Measurements from ENCODE around the gene SSH3.

SSH3 gene

DNA sequence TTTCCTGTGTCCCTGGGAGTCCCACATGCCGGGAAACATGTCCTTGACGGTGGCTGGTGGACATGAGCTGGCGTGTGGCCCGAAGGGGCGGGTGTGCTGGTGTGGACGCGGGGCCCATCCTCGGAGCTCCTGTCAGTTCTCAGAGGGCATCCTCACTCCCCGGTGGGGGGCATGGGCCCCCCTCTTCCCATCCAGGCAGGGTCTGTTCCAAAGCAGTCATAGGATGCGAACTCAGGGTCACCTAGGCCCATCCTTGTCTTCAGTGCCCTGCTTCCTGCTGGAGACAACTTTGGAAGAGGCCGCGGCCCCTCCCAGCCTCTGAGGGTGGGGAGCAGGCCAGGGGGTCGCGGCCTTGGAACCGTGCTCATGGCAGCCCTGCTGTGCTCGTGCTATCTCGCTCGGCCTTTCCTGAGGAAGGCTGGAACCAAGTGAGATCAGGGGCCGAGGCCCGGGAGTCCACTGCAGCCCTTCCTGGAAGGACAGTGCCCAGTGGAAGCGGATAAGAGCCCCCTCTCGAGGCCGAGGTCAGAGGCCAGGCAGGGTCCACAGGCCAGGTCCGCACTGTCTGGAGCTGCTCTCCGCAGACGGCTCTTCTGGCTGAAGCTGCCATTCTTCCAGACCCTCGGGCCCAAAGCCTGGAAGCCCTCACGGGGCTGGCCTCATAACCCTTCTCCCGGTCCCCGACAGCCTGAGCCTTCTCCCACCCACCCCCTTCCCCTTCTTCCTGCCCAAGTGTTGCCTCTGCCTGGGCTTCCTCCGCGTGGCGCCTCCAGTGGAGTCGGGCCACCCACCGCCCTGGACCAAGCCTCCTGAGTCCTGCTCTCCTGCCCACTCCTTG lies 28.3 kb upstream of the SSH3 start:
- TF ChIP-seq GABPA (IDR thresholded peaks at IDR 0.05; ENCODE audit: low read depth) (no peak), POLR2AphosphoS5 (IDR thresholded peaks at IDR 0.05; ENCODE audit: low read depth) (peak; percentile 24; the same call in 1 of the 2 replicates), SPI1 (IDR thresholded peaks at IDR 0.05; ENCODE audit: borderline replicate concordance, low read depth) (no peak)
- TF ChIP-seq, protein P1, sequence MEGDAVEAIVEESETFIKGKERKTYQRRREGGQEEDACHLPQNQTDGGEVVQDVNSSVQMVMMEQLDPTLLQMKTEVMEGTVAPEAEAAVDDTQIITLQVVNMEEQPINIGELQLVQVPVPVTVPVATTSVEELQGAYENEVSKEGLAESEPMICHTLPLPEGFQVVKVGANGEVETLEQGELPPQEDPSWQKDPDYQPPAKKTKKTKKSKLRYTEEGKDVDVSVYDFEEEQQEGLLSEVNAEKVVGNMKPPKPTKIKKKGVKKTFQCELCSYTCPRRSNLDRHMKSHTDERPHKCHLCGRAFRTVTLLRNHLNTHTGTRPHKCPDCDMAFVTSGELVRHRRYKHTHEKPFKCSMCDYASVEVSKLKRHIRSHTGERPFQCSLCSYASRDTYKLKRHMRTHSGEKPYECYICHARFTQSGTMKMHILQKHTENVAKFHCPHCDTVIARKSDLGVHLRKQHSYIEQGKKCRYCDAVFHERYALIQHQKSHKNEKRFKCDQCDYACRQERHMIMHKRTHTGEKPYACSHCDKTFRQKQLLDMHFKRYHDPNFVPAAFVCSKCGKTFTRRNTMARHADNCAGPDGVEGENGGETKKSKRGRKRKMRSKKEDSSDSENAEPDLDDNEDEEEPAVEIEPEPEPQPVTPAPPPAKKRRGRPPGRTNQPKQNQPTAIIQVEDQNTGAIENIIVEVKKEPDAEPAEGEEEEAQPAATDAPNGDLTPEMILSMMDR (IDR thresholded peaks at IDR 0.05; ENCODE audit: insufficient read depth, low read length), result no peak
- TF ChIP-seq, protein P2, sequence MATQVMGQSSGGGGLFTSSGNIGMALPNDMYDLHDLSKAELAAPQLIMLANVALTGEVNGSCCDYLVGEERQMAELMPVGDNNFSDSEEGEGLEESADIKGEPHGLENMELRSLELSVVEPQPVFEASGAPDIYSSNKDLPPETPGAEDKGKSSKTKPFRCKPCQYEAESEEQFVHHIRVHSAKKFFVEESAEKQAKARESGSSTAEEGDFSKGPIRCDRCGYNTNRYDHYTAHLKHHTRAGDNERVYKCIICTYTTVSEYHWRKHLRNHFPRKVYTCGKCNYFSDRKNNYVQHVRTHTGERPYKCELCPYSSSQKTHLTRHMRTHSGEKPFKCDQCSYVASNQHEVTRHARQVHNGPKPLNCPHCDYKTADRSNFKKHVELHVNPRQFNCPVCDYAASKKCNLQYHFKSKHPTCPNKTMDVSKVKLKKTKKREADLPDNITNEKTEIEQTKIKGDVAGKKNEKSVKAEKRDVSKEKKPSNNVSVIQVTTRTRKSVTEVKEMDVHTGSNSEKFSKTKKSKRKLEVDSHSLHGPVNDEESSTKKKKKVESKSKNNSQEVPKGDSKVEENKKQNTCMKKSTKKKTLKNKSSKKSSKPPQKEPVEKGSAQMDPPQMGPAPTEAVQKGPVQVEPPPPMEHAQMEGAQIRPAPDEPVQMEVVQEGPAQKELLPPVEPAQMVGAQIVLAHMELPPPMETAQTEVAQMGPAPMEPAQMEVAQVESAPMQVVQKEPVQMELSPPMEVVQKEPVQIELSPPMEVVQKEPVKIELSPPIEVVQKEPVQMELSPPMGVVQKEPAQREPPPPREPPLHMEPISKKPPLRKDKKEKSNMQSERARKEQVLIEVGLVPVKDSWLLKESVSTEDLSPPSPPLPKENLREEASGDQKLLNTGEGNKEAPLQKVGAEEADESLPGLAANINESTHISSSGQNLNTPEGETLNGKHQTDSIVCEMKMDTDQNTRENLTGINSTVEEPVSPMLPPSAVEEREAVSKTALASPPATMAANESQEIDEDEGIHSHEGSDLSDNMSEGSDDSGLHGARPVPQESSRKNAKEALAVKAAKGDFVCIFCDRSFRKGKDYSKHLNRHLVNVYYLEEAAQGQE (IDR thresholded peaks at IDR 0.05; ENCODE audit: insufficient replicate concordance, low read depth), result no peak
- no peak for DNase-seq (ENCODE audit: low read depth in 1 of 2, low spot score in 1 of 2)
- H3K4me3 ChIP-seq (replicated peaks; ENCODE audit: insufficient read depth, low read length), result no peak overlapping the region
- peak overlapping the region; percentile 100 for H3K27ac ChIP-seq (replicated peaks)
- no peaks in the 10 kb centered on the region for H3K27me3 ChIP-seq (ENCODE audit: insufficient read depth, poor library complexity, severe bottlenecking)

DNA sequence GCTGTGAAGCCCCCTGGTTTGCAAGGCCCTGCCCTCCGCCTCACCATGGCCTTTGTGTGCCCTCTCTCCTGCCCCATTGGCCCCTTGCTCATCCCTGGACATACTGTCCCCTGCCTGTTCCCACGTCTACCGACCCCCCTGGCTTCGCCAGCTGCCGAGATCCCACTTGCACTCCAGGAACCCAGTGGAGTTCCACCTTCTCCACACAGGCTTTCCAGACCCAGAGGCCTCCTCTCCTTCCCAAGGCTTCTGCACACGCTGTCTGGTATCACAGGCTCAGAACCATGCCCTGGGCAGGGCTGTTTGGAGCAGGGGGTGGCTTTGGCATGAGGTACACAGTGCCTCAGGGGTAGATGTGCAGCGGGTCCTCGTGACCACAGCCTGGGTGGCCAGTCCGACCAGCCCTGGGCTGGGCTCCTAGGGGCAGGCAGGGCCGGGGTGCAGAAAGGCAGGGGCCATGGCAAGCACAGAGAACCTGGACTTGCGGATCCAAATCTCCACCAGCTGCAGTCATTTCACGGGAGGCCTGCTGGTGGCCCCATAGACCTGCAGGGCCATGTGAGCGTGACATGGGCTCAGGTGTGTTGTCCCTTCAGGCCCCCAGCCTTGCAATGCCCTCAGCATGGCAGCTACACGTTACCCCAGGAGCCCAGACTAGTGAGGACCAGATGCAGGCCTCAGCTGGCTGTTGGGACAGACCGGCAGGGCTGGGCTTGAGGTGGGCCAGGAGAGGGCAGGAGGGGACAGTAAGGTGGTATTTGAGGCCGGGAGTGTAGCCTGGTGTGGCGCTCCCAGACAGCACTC lies 27.5 kb upstream of the SSH3 start:
- TF ChIP-seq, protein P1 (IDR thresholded peaks at IDR 0.05; ENCODE audit: insufficient read depth, low read length), result no peak
- TF ChIP-seq POLR2AphosphoS5 (IDR thresholded peaks at IDR 0.05; ENCODE audit: low read depth) (peak; percentile 42), GABPA (IDR thresholded peaks at IDR 0.05; ENCODE audit: low read depth) (no peak), SPI1 (IDR thresholded peaks at IDR 0.05; ENCODE audit: borderline replicate concordance, low read depth) (no peak)
- TF ChIP-seq, protein P2 (IDR thresholded peaks at IDR 0.05; ENCODE audit: insufficient replicate concordance, low read depth), result no peak
- DNase-seq (ENCODE audit: low read depth in 1 of 2, low spot score in 1 of 2), result no peak
- Histone ChIP-seq H3K27ac (replicated peaks) (peak overlapping the region; percentile 100), H3K4me3 (replicated peaks; ENCODE audit: insufficient read depth, low read length) (no peak overlapping the region), H3K27me3 (ENCODE audit: insufficient read depth, poor library complexity, severe bottlenecking) (no peaks in the 10 kb centered on the region)

DNA sequence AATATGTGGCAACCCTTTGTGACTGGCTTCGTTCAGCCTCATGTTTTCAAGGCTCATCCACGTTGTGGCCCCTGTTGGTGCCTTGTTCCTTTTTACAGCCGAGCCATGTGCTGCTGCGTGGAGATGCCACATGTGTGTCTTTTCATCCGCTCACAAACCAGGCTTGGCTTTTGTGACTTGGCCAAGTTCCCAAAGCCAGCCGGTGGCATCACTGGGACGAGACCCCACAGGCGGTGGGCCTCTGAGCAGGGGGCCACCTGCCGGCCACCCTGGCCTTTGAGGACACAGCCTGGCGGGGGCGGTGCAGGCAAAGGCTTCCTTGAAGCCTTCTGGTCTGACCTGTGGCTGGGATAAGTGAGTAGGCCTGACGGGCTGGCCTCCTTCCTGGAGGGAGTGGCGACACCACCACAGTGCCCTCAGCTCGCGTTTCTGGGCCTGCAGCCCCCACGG lies 26.5 kb upstream of the SSH3 start:
- peak; percentile 88 to 96 for DNase-seq (ENCODE audit: low read depth in 1 of 2, low spot score in 1 of 2)
- Histone ChIP-seq H3K4me3 (replicated peaks; ENCODE audit: insufficient read depth, low read length) (no peak overlapping the region), H3K27me3 (ENCODE audit: insufficient read depth, poor library complexity, severe bottlenecking) (no peaks in the 10 kb centered on the region), H3K27ac (replicated peaks) (peak overlapping the region; percentile 100)
- TF ChIP-seq SPI1 (IDR thresholded peaks at IDR 0.05; ENCODE audit: borderline replicate concordance, low read depth) (no peak), POLR2AphosphoS5 (IDR thresholded peaks at IDR 0.05; ENCODE audit: low read depth) (peak; percentile 90)
- TF ChIP-seq, protein P1 (IDR thresholded peaks at IDR 0.05; ENCODE audit: insufficient read depth, low read length), result peak; percentile 28
- TF ChIP-seq, protein P2 (IDR thresholded peaks at IDR 0.05; ENCODE audit: insufficient replicate concordance, low read depth), result no peak

All from HL-60 (cell line).